Gastrocnemius medialis (tissue), 4 donors: ENCODE data around the gene UBE2V1.

Source experiments
- CTCF ChIP-seq, 5 experiments: fragments of 450-650 bp in 3 of 5; fragments of 200-600 bp in 2 of 5; sonication (generic) in 2 of 5; IDR thresholded peaks in 4 of 5; conservative IDR thresholded peaks in 1 of 5; 1 replicate in 4 of 5; 2 replicates in 1 of 5; pipeline ENCODE4 v1.5.1; 2016 to 2019; ENCODE audit warnings: antibody characterized with exemption in 5 of 5, mild to moderate bottlenecking in 3 of 5, moderate library complexity in 3 of 5
- POLR2A ChIP-seq, 2 donors: fragments of 450-650 bp; IDR thresholded peaks; one replicate each; pipeline ENCODE4 v1.6.1; 2017; ENCODE audit warnings: antibody characterized with exemption in 2 of 2, mild to moderate bottlenecking in 2 of 2, moderate library complexity in 2 of 2

GRCh38 chr20:50083034-50083433 lies 29.9 kb downstream of the UBE2V1 start:
- TF ChIP-seq CTCF (IDR thresholded peaks at IDR 0.05 in 4 of 5, conservative IDR thresholded peaks at IDR 0.05 in 1 of 5) (no peak), POLR2A (IDR thresholded peaks at IDR 0.05) (no peak)
